AG04450 (cell line): Measurements from ENCODE around the gene GPN3. TPM values are rescaled to one million over a fixed set of nuclear protein-coding genes. Genes with fewer than 3 reads are reported as not detected.
"Not testable (repeated sequence)": the region's sequence is repeated elsewhere in the genome, so short reads cannot be mapped to it uniquely, and the experiment has no call there.

ENCODE experiments used
- CTCF ChIA-PET: fragments of 300-600, 350-600 bp; formaldehyde crosslinking; extraction: SDS; loops from one replicate; lab custom pipeline; 2022; ENCODE audit warnings: antibody characterized with exemption, inconsistent platforms; lab: Charles Lee
- POLR2A ChIA-PET: fragments of 350-600 bp; formaldehyde crosslinking; extraction: SDS; loops from one replicate; lab custom pipeline; 2021; ENCODE audit warnings: antibody characterized with exemption, inconsistent platforms; lab: Yijun Ruan, JAX
- DNase-seq: peaks from one replicate; pipeline ENCODE4 v3.0.0-alpha.2; 2011; ENCODE audit warnings: low read depth, low spot score
- H3K27ac ChIP-seq: one replicate; pipeline ENCODE4 v1.5.1; 2012; ENCODE audit warnings: low read depth, low read length, control low read depth
- H3K27me3 ChIP-seq: one replicate; pipeline ENCODE4 v1.6.0; 2012; ENCODE audit warnings: low read length; ENCODE audit not compliant: control insufficient read depth, insufficient read depth
- H3K4me3 ChIP-seq: 2 replicates; pipeline ENCODE4 v1.5.1; 2011; ENCODE audit warnings: mild to moderate bottlenecking, low read depth, low read length, control low read depth
- H3K9me3 ChIP-seq: 2 replicates; pipeline ENCODE4 v1.5.1; 2012; ENCODE audit warnings: low read length; ENCODE audit not compliant: control insufficient read depth, insufficient read depth
- CTCF ChIP-seq: IDR thresholded peaks from 2 replicates; pipeline ENCODE4 v1.5.1; 2011; ENCODE audit warnings: low read depth, low read length, control low read depth, inconsistent platforms
- polyA plus RNA-seq: library from polyadenylated mRNA; depleted of rRNA; stranded (reverse); fragments of >200 nt; gene quantifications from 2 replicates; pipeline ENCODE4 v1.2.3, GENCODE V29; 2011

Gene GPN3
- polyA plus RNA-seq, 1 experiment, result 25.6 TPM

- no peaks in the 10 kb centered on the region for H3K9me3 ChIP-seq
- no peak overlapping the region for H3K27ac ChIP-seq
- H3K4me3 ChIP-seq, result no peak overlapping the region
- H3K27me3 ChIP-seq, result no peaks in the 10 kb centered on the region
- TF ChIP-seq CTCF, result no peak
- ChIA-PET POLR2A (no interaction called here), CTCF (interaction anchor here (0.7 kb wide), 1 partner anchor 150 kb away, joined by 3 read pairs; no protein-coding TSS in a partner anchor)
- DNase-seq, result no peak
Observed at GRCh38 chr12:110465024-110465423, 3.0 kb downstream of the GPN3 start.

- H3K27me3 ChIP-seq, DNase-seq, H3K27ac ChIP-seq, H3K9me3 ChIP-seq, H3K4me3 ChIP-seq, POLR2A ChIA-PET: not testable (repeated sequence)
- CTCF ChIA-PET, result interaction anchor here (1.4 kb wide), 1 partner anchor 11 kb away, joined by 8 read pairs; the partner anchor contains the start of gene ARPC3
Observed at GRCh38 chr12:110461189-110461588, 6.9 kb downstream of the GPN3 start.

GRCh38 chr12:110458756-110459155 lies 9.3 kb downstream of the GPN3 start:
- ChIA-PET POLR2A (interaction anchor here (0.7 kb wide), 1 partner anchor 68 kb away, joined by 4 read pairs; no protein-coding TSS in a partner anchor), CTCF (interaction anchor here (1.1 kb wide), 1 partner anchor 143 kb away, joined by 5 read pairs; no protein-coding TSS in a partner anchor)
- TF ChIP-seq CTCF, result no peak
- Histone ChIP-seq H3K27ac (no peak overlapping the region), H3K4me3 (no peak overlapping the region), H3K27me3 (no peaks in the 10 kb centered on the region), H3K9me3 (no peaks in the 10 kb centered on the region)
- DNase-seq, result no peak

GRCh38 chr12:110453569-110454296 lies 14.3 kb downstream of the GPN3 start:
- POLR2A ChIA-PET, result no interaction called here
- no peak for TF ChIP-seq CTCF
- no peak for DNase-seq
- no peaks in the 10 kb centered on the region; the same call in 1 of the 2 replicates for H3K9me3 ChIP-seq
- no peak overlapping the region for H3K27ac ChIP-seq
- CTCF ChIA-PET, result interaction anchor here (0.6 to 2.0 kb wide), 3 partner anchors 22 to 434 kb away, joined by 3 to 14 read pairs (median 4); no protein-coding TSS in a partner anchor
- H3K27me3 ChIP-seq, result no peaks in the 10 kb centered on the region
- H3K4me3 ChIP-seq, result no peak overlapping the region

- Histone ChIP-seq H3K27ac (no peak overlapping the region), H3K27me3 (no peaks in the 10 kb centered on the region), H3K4me3 (no peak overlapping the region), H3K9me3 (no peaks in the 10 kb centered on the region; the same call in 1 of the 2 replicates)
- ChIA-PET POLR2A (interaction anchor here (2.2 kb wide), 1 partner anchor 17 kb away, joined by 5 read pairs; the partner anchor contains the start of genes FAM216A and GPN3), CTCF (interaction anchor here (0.9 to 5.1 kb wide), 4 partner anchors 8 to 437 kb away, joined by 3 to 125 read pairs (median 14); partner anchors contain the start of gene TCTN1)
- no peak for TF ChIP-seq CTCF
- no peak for DNase-seq
Observed at GRCh38 chr12:110451263-110451662, 16.8 kb downstream of the GPN3 start.
